CD4-positive, alpha-beta T cell treated with Interleukin-4 for 4 hours (primary cell): Measurements from ENCODE around the gene PUS7L.
"Not testable (repeated sequence)": the region's sequence is repeated elsewhere in the genome, so short reads cannot be mapped to it uniquely, and the experiment has no call there.

Source experiments
- DNase-seq: peaks from one replicate; pipeline ENCODE4 v3.0.0-alpha.2; 2020

PUS7L gene

GRCh38 chr12:43749016-43749415, 9.6 kb downstream of the PUS7L start:
- DNase-seq = no peak

DNA sequence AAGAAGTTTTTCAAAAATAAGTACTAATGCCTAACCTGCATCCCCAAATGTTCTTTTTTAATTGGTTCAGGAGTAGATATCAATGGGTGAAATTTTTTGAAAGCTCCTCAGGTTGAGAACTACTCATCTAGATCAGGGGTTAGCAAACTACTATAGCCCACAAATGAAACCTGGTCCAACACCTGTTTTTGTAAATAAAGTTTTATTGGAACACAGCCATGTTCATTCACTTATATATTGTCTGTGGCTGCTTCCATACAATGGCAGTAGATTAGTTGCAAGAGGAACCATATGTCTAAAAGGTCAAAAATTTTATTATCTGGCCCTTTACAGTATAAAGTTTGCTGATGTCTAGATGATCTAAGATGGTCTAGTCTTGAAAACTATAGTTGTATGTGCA, 13.8 kb downstream of the PUS7L start:
- DNase-seq = no peak

- DNase-seq = no peak
Measured at GRCh38 chr12:43742106-43742505, 16.5 kb downstream of the PUS7L start.

GRCh38 chr12:43740511-43741100, 18.0 kb downstream of the PUS7L start:
- DNase-seq = no peak

GRCh38 chr12:43737646-43738045, 20.9 kb downstream of the PUS7L start:
- DNase-seq = no peak

DNA sequence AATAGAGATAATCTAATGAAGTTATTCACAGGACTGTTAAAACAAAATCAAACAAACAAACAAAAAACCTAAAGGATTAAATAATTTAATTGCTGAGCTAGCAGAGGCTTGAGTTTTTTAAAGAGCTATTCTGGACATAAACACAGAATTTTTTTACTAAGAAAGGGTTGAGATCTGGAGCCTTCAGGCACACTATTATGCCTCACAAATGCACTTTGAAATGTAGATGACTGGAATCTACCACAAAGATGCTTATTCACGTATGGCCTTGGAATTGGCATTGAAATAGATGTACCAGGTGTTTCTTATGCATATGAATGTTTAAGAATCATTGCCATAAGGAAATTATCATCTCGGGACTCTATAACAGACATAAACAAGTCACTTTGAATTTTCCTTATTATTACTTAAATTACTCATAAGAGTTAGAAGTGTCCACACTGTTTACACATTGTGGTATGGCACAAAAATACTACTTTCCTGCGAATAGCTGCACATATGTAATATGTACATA, 21.6 kb downstream of the PUS7L start:
- no peak for DNase-seq

GRCh38 chr12:43733687-43734086, 24.9 kb downstream of the PUS7L start:
- no peak for DNase-seq

DNA sequence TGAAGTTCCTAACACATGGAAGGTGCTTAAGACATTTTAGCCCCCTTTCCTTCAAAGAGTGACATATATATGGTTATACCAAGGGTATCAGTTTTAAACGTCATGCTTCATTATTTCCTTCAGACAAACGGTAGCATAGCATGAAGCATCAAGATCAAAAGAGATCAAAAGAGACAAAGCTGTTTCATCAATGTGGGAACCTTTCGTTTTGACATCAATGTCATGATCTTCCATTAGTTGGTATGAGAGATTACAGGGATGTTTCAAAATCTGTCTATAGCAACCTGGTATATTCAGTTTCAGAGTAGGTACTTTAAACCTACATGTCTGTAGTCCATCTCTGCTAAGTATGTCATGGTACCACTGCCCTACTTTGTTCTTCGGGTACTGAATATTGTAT, 28.3 kb downstream of the PUS7L start:
- no peak for DNase-seq

- no peak for DNase-seq
Measured at GRCh38 chr12:43728698-43729097, 29.9 kb downstream of the PUS7L start.

- no peak for DNase-seq
Measured at GRCh38 chr12:43728117-43728516, 30.5 kb downstream of the PUS7L start.

GRCh38 chr12:43723134-43723533, 35.5 kb downstream of the PUS7L start:
- no peak for DNase-seq

- DNase-seq = no peak
Measured at GRCh38 chr12:43722621-43723020, 36.0 kb downstream of the PUS7L start.

DNA sequence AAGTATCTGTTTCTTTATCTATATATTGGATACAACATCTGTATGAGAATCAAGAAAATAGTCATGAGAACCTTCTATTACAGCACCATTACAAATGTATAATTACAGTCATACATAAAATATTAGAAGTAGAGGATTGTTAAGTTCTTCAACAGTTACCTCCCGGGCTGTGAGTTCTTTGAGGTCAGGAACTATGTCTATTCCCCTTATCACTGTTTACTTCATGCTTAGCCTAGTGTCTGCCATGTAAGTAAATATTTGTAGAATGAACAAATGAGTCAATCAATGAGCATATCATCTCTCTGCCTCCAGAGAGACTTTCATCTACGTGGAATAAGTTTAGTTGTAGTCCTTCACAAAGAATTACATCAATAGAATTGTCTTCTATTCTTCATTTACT, 47.2 kb downstream of the PUS7L start:
- no peak for DNase-seq

DNA sequence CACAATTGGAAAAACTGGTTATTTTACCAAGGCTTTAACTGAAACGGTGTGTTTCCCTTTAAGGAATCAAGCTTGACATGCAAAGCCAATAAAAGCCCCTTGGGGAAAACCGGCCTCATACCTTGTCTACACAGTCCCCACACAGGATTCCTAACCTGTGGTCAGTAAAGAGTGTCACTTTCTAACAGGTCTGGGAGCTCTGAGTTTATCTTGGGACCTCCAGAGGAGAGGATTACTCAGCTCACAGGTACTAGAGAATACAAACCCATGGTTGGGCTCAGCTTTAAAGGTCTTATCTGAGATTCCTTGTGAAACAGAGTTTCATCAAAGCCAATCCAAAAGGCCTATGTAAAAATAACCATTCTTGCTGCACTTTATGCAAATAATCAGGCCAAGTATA, 54.8 kb downstream of the PUS7L start:
- not testable (repeated sequence) for DNase-seq

- DNase-seq = not testable (repeated sequence)
Measured at GRCh38 chr12:43701194-43701593, 57.4 kb downstream of the PUS7L start.

- DNase-seq = no peak
Measured at GRCh38 chr12:43696154-43696553, 62.4 kb downstream of the PUS7L start.

- DNase-seq = no peak
Measured at GRCh38 chr12:43694879-43695278, 63.7 kb downstream of the PUS7L start.

DNA sequence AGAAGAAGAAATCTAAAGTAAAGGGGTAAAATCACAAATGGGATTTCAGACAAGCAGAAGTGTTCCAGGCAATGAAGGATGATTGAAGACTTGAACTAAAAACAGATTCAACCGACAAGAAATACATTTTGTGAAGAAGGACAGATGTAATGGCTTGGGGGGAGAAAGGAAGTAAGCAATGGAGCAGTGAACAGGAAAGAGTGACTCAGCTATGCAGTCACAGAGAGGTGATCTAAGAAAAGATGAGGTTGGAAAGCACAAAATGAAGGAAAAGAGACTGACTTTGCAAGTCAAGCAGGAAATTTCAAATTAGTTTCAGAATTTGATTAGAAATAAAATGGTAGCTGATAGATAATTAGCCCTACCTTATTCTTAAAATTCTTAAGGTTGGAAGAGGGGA, 66.5 kb downstream of the PUS7L start:
- no peak for DNase-seq

DNA sequence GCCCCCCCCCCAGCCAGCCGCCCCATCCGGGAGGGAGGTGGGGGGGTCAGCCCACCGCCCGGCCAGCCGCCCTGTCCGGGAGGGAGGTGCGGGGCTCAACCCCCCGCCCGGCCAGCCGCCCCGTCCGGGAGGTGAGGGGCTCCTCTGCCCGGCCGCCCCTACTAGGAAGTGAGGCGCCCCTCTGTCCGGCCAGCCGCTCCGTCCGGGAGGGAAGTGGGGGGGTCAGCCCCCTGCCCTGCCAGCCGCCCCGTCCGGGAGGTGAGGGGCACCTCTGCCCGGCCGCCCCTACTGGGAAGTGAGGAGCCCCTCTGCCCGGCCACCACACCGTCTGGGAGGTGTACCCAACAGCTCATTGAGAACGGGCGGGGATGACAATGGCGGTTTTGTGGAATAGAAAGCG, 73.1 kb downstream of the PUS7L start:
- DNase-seq = not testable (repeated sequence)

DNA sequence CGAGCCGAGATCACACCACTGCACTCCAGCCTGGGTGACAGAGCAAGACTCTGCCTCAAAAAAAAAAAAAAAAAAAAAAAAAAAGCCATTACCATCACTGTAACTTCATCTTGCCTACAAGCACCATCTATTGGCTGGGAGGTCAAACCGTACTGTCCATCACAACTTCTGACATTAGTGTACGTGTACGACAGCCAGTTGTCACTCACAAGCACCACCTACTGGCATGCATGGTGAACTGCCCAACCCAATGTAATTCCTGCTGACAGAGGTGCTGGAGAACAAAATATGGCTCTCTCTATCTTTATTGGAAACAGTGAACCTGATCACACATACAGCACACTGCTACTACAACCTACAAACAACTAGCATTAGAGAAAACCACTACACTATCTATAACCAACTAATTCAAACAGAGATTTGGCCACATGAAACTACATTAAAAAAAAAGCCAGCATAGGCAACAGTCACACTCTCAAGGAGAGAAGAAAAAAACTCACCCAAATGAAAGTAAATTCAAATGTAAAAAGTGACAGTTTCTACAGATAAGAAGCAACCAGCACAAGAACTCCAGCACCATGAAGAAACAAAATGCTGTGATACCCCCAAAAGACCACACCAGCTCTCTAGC, 82.3 kb downstream of the PUS7L start:
- DNase-seq = no peak

DNA sequence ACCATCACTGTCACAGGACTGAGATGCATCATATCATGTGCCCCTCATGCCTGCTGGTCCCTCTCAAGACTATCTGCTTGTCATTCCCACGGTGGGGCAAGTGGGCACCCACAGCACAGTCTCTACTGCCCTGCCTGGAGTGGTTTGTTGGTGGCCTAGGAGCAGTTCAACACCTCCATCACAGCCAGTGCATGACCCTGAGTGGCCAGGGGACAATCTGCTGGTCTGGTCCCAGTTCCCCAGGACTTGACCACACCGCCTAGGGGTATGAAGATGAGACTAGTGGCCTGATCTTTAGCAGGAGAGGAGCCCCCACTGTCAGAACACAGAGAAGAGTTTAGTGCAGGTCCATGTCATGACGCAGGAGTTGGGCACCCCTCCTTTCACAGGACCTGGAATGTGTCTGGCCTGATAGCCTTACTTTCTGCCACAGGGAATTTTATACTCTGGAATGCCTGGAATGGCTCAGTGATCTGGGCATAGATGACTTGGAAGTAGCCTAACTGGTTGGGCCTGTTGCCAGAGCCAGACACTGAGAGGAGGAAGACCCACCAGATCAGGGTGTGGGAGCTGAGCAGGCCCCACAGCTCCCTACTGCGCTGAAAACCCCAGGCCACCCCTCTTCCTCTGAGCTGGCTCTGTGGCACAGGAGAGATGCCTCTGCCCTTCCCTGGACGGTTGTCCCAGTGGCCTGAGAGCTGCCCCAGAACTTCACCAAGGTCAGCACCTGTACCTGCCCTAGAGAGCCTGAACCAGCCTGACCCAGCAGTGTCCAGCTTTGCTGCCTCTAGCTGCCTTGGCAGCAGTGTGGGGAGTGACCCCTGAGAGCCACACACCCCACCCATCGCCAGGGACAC, 83.3 kb downstream of the PUS7L start:
- no peak for DNase-seq

GRCh38 chr12:43669373-43669772, 89.2 kb downstream of the PUS7L start:
- no peak for DNase-seq
